Right forelimb (tissue), 1 donor: ENCODE measurements around the gene RMND5A.
"Not testable (repeated sequence)": the region's sequence is repeated elsewhere in the genome, so short reads cannot be mapped to it uniquely, and the experiment has no call there.

Experiments used
- DNase-seq: peaks from one replicate; pipeline ENCODE4 v3.0.0-alpha.2; 2018

RMND5A gene

GRCh38 chr2:86714579-86715173, 5.4 kb upstream of the RMND5A start:
- not testable (repeated sequence) for DNase-seq

DNA sequence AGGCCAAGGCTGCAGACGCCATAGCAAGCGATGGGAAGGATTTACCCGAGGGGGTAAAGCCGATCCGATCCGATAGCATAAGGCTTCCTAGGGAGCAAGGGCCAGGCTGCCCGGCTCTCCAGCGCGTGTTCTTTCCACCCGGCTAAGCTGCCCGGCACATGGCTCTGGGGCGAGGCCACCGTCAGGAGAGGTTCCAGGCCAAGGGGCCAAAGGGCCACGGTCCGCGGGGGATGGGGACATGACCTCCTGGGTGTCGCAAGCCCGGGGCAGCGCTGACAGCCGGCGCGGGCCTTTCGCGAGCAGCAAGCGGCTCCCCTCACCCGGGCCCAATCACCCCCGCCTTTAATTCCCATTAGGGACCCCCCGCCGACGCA, 841 bp upstream of the RMND5A start:
- not testable (repeated sequence) for DNase-seq

- DNase-seq, result peak; percentile 65
Observed at GRCh38 chr2:86720540-86721320, 639 bp downstream of the RMND5A start.

GRCh38 chr2:86725706-86726105, 5.6 kb downstream of the RMND5A start:
- DNase-seq, result not testable (repeated sequence)

- DNase-seq, result not testable (repeated sequence)
Observed at GRCh38 chr2:86732040-86732525, 12.0 kb downstream of the RMND5A start.

GRCh38 chr2:86732837-86733236, 12.7 kb downstream of the RMND5A start:
- not testable (repeated sequence) for DNase-seq

DNA sequence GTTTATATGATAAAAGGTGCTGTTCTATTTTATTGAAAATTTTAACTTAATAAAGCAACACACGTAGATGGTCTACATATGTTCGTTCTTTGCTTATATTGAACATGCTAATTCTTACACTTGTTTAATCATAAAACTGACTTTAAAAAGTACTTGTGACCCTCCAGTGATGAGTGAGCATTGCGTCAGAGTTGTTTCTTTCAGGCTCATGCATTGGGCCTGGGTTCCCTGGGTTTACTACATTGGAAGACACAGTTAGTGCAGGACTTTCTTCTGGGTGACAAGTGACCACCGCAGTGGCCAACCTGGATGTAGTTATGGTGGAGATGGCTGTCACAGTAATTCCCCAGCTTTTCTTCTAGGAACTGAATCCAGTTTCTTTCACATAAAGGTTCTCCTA, 13.4 kb downstream of the RMND5A start:
- DNase-seq, result not testable (repeated sequence)

DNA sequence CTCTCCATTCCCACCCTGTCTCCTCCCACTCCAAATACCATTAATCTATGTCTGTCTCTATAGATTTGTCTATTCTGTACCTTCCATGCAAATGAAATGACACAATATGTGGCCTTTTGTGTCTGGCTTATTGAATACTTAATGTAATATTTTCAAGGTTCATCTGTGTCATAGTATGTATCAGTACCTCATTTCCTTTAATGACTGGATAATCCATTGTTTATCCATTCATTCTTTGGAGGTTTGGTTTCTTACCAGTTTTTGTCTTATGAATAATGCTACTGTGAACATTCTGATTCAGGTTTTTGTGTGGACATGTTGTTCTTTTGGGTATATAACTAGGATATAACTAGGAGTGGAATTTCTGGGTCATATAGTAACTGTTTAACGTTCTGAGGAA, 14.8 kb downstream of the RMND5A start:
- not testable (repeated sequence) for DNase-seq

DNA sequence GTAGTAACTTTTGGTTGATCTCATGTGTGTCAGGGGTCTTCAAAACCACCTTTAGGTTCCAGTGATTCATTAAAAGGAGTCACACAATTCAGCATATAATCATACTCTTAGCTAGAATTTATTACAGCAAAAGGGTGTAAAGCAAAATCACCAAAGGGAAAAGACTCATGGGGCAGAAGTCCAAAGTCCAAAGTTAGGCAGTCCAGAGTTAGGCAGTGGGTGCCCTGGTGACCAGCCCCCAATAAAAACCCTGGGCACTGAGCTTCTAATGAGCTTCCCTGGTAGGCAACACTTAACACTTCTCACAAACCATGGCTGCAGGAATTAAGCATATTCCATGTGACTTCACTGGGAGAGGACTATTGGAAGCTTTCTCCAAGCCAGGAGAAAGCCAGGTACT, 19.4 kb downstream of the RMND5A start:
- not testable (repeated sequence) for DNase-seq

DNA sequence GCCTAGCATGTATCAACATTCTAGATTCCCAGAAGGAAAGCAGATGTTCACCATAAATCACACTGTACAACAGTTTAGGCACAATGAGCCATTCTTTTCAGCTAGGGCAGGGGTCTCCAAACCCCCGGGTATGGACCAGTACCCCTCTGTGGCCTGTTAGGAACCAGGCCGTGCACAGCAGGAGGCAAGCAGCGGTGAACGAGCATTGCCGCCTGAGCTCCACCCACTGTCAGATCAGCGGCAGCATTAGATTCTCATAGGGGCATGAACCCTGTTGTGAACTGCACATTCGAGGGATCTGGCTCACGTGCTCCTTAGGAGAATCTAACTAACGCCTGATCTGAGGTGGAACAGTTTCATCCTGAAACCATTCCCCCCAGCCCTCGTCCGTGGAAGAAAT, 19.8 kb downstream of the RMND5A start:
- not testable (repeated sequence) for DNase-seq

GRCh38 chr2:86741889-86742498, 21.9 kb downstream of the RMND5A start:
- DNase-seq, result not testable (repeated sequence)

DNA sequence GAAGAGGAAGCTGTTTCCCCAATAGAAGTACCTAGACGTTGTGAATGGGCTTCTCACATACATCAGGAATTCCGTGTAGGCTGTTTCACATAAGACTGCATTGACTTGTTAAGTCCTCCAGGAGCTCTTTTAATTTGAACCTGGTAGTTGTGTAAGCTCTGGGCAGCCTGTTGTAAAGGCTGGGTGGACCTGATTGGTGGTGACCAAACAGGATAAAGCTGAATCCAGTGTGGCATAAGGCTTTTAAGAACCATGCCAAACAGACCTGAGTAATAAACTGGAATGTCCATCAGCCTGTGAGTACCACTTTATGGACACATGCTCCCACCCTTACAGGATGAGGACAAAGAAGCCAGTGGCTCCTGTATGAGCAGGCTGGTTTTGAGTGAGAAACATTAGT, 24.1 kb downstream of the RMND5A start:
- DNase-seq, result no peak

- DNase-seq, result no peak
Observed at GRCh38 chr2:86746939-86747338, 26.8 kb downstream of the RMND5A start.

DNA sequence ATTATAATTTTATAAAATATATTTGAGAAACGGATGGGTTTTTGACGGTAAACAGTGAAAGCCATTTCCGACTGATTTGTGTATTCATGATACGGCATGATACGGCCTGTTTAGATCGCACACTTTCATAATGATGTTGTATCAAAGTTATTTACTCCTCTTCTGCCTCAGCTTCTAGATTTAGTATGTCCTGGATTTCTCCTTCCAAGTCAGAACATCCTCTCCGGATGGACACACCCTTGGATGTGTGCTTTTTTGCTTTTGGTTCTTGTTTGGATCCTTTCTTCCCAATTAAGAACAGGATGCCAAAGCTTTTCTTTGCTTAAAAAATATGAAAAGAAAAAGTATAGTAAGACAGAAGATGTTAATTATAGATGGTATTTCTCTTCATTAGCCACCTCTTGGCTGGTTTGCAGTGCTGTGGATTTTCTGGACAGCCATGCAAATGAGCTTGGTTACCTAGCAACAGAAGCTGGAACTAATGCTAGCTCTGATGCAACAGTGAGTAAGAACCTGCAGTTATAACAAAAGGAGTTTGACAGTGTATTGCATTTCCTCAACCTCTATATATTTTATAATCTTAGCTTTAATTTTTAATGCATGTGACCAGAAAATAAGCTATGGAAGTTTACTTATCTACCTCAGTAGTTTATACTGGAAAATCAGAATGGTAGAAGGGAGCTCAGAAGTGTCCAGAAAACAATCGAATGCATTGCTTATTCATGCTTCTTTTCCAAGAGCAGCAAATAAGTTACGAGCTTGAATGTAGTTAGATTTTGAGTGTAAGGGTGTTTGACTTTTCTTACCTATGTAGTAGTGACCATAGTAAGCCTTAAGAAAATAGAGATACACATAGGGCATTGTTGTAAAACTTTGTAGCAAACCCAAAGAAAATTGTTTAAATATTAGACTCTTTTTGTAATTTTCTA, 27.9 kb downstream of the RMND5A start:
- DNase-seq, result no peak

- DNase-seq, result no peak
Observed at GRCh38 chr2:86750240-86750839, 30.2 kb downstream of the RMND5A start.

DNA sequence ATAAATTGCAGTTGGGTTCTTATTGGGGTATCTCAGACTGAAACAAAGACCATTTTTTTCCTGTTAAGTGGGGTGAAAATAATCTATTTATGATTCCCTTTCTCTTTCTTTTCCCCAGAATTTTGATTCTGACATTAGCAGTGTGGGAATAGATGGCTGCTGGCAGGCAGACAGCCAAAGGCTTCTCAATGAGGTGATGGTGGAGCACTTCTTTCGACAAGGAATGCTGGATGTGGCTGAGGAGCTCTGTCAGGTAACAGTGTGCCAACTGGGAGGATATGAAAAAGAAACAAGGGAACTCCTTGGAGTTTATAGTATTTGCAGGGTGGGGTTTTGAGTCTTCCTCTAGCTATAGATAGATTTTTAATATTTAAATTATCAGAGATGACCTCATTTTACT, 31.7 kb downstream of the RMND5A start:
- no peak for DNase-seq

DNA sequence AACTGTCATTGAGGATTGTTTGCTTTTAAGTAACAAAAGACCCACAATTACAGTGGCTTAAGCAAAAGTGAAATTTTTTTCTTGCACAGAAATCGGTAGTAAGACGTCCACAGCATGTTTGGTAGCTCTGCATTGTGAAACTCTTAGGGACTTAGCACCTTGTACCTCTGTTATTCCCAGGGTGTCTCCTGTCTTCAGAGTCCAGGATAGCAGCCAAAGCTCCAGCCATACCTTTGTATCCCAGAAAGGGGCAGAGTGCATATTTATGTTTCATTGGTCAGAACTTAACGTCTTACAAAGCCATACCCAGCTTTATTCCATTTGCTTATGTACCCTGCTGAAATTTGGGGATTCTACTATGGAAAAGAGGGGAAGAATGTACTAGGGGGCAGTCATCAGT, 32.8 kb downstream of the RMND5A start:
- no peak for DNase-seq

GRCh38 chr2:86753606-86754005, 33.5 kb downstream of the RMND5A start:
- no peak for DNase-seq

DNA sequence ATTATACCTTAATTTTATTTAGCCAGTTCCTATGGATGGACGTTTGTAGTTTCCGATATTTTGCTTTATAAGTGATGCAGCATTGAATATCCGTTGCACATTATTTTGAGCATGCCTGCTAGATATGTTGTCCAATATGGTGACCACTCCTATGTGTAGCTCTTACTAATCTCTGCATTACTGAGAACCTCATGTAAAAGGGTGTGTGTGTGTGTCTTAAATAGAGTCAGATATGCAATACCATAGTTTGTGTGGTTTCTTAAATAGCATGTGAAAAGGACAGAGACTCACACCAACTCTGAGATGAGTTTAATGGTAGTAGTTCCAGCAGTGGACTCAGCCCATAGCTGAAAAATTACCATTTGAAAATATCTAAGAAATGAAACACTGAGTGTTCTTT, 38.3 kb downstream of the RMND5A start:
- no peak for DNase-seq

DNA sequence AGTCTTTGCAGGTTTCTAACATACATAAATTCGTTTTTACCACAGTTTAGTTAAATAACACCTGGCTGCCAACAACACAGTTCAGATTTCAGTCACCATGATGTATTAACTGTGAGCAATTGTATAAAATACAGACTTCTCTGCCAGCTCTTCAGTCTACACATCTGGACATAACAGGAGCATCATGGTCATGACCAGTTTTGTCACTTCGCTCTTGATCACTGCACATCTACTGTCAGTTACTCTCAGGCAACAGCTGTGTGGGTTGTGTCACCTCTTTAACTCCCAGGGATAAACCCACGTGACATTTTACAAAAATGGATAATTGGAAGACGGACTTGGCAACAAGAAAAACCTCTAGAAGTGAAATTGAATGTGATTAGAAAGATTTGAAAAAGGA, 40.3 kb downstream of the RMND5A start:
- DNase-seq, result no peak

GRCh38 chr2:86764661-86765309, 44.7 kb downstream of the RMND5A start:
- DNase-seq, result no peak

DNA sequence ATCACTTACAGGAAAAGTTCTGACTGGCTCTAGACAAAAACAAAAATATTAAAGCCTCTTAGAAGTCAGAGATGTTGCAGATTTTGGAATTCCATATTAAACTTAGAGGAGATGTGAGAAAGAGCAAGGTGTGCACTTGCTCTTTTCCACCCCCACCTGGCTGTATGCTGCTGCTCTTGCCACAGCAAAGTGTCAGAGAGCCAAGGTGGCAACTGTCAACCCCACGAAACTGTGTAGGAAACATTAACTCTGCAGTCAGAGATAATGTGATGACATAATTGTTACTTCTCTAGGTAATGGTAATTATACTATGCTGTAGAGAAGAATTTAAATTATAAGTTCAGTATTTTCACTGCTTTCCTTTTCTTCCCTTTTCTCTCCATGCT, 45.2 kb downstream of the RMND5A start:
- no peak for DNase-seq
